HEK293 (cell line): Measurements from ENCODE around the gene AKT2.

Source experiments
- AEBP2 ChIP-seq: fragments of 450-650 bp; formaldehyde crosslinking; IDR thresholded peaks from 2 replicates; pipeline ENCODE4 v1.5.1; 2016; ENCODE audit warnings: missing biosample characterization, missing genetic modification characterization, borderline replicate concordance
- EGR2 ChIP-seq: fragments of 450-650 bp; formaldehyde crosslinking; IDR thresholded peaks from 2 replicates; pipeline ENCODE4 v1.5.1; 2016; ENCODE audit warnings: low read depth, missing biosample characterization, missing genetic modification characterization
- GLIS2 ChIP-seq: fragments of 450-650 bp; formaldehyde crosslinking; IDR thresholded peaks from 2 replicates; pipeline ENCODE4 v1.5.1; 2016; ENCODE audit warnings: missing biosample characterization, missing genetic modification characterization
- HIC1 ChIP-seq: fragments of 450-650 bp; formaldehyde crosslinking; IDR thresholded peaks from 2 replicates; pipeline ENCODE4 v1.5.1; 2016; ENCODE audit warnings: missing biosample characterization, missing genetic modification characterization
- HOXA7 ChIP-seq: sonication (generic); formaldehyde crosslinking; IDR thresholded peaks from 2 replicates; pipeline ENCODE4 v1.8.1; 2022; ENCODE audit warnings: missing genetic modification reagents, borderline replicate concordance
- HOXD13 ChIP-seq: sonication (generic); formaldehyde crosslinking; IDR thresholded peaks from 2 replicates; pipeline ENCODE4 v1.8.0; 2022; ENCODE audit warnings: missing genetic modification reagents, borderline replicate concordance
- KLF9 ChIP-seq: fragments of 450-650 bp; formaldehyde crosslinking; IDR thresholded peaks from 2 replicates; pipeline ENCODE4 v1.5.1; 2016; ENCODE audit warnings: missing biosample characterization, missing genetic modification characterization, low read depth
- MYNN ChIP-seq: fragments of 450-650 bp; formaldehyde crosslinking; IDR thresholded peaks from 2 replicates; pipeline ENCODE4 v1.5.1; 2016; ENCODE audit warnings: missing biosample characterization, missing genetic modification characterization, borderline replicate concordance
- OSR2 ChIP-seq: fragments of 450-650 bp; formaldehyde crosslinking; IDR thresholded peaks from 2 replicates; pipeline ENCODE4 v1.5.1; 2016; ENCODE audit warnings: missing biosample characterization, missing genetic modification characterization
- SALL2 ChIP-seq: fragments of 450-650 bp; formaldehyde crosslinking; IDR thresholded peaks from 2 replicates; pipeline ENCODE4 v1.5.0; 2017; ENCODE audit warnings: missing biosample characterization, mild to moderate bottlenecking, missing genetic modification characterization, borderline replicate concordance
- TSHZ1 ChIP-seq: fragments of 450-650 bp; formaldehyde crosslinking; IDR thresholded peaks from 2 replicates; pipeline ENCODE4 v1.5.1; 2016; ENCODE audit warnings: missing biosample characterization, missing genetic modification characterization, borderline replicate concordance
- ZBTB44 ChIP-seq: fragments of 450-650 bp; IDR thresholded peaks from 2 replicates; pipeline ENCODE4 v1.5.1; 2018; ENCODE audit warnings: missing biosample characterization, mild to moderate bottlenecking, missing genetic modification characterization
- ZBTB6 ChIP-seq: fragments of 450-650 bp; formaldehyde crosslinking; IDR thresholded peaks from 2 replicates; pipeline ENCODE4 v1.5.1; 2017; ENCODE audit warnings: missing biosample characterization, missing genetic modification characterization
- ZEB2 ChIP-seq: fragments of 450-650 bp; formaldehyde crosslinking; IDR thresholded peaks from 2 replicates; pipeline ENCODE4 v1.5.1; 2016; ENCODE audit warnings: missing biosample characterization, missing genetic modification characterization
- ZNF248 ChIP-seq: fragments of 450-650 bp; formaldehyde crosslinking; IDR thresholded peaks from 2 replicates; pipeline ENCODE4 v1.5.1; 2017; ENCODE audit warnings: missing biosample characterization, missing genetic modification characterization
- ZNF433 ChIP-seq: fragments of 450-650 bp; formaldehyde crosslinking; IDR thresholded peaks from 2 replicates; pipeline ENCODE4 v1.5.1; 2016; ENCODE audit warnings: missing biosample characterization, missing genetic modification characterization, low read depth
- ZNF473 ChIP-seq: fragments of 450-650 bp; formaldehyde crosslinking; IDR thresholded peaks from 2 replicates; pipeline ENCODE4 v1.5.1; 2017; ENCODE audit warnings: missing biosample characterization, missing genetic modification characterization
- ZNF501 ChIP-seq: fragments of 450-650 bp; formaldehyde crosslinking; IDR thresholded peaks from 2 replicates; pipeline ENCODE4 v1.5.1; 2016; ENCODE audit warnings: missing biosample characterization, missing genetic modification characterization
- ZNF555 ChIP-seq: fragments of 450-650 bp; formaldehyde crosslinking; conservative IDR thresholded peaks from 2 replicates; pipeline ENCODE4 v1.5.1; 2017; ENCODE audit warnings: missing biosample characterization, mild to moderate bottlenecking, missing genetic modification characterization, inconsistent platforms
- ZNF571 ChIP-seq: fragments of 450-650 bp; formaldehyde crosslinking; IDR thresholded peaks from 2 replicates; pipeline ENCODE4 v1.5.0; 2017; ENCODE audit warnings: missing biosample characterization, missing genetic modification characterization
- ZNF600 ChIP-seq: fragments of 450-650 bp; formaldehyde crosslinking; IDR thresholded peaks from 2 replicates; pipeline ENCODE4 v1.5.1; 2016; ENCODE audit warnings: missing biosample characterization, missing genetic modification characterization
- ZNF626 ChIP-seq: fragments of 450-650 bp; sonication (Bioruptor Pico); formaldehyde crosslinking; IDR thresholded peaks from 2 replicates; pipeline ENCODE4 v1.5.1; 2018; ENCODE audit warnings: missing biosample characterization, missing genetic modification characterization, inconsistent platforms
- ZNF639 ChIP-seq: fragments of 450-650 bp; formaldehyde crosslinking; IDR thresholded peaks from 2 replicates; pipeline ENCODE4 v1.5.1; 2016; ENCODE audit warnings: missing biosample characterization, missing genetic modification characterization
- ZNF792 ChIP-seq: fragments of 450-650 bp; formaldehyde crosslinking; IDR thresholded peaks from 2 replicates; pipeline ENCODE4 v1.5.1; 2016; ENCODE audit warnings: missing biosample characterization, missing genetic modification characterization
- ZNF837 ChIP-seq: fragments of 450-650 bp; formaldehyde crosslinking; IDR thresholded peaks from 2 replicates; pipeline ENCODE4 v1.5.1; 2016; ENCODE audit warnings: missing biosample characterization, missing genetic modification characterization
- ZSCAN23 ChIP-seq: fragments of 450-650 bp; formaldehyde crosslinking; IDR thresholded peaks from 2 replicates; pipeline ENCODE4 v1.5.1; 2016; ENCODE audit warnings: missing biosample characterization, missing genetic modification characterization
- ZSCAN5A ChIP-seq: fragments of 450-650 bp; formaldehyde crosslinking; IDR thresholded peaks from 2 replicates; pipeline ENCODE4 v1.5.1; 2016; ENCODE audit warnings: missing biosample characterization, missing genetic modification characterization
- ZXDB ChIP-seq: fragments of 450-650 bp; formaldehyde crosslinking; IDR thresholded peaks from 2 replicates; pipeline ENCODE4 v1.5.1; 2016; ENCODE audit warnings: missing biosample characterization, missing genetic modification characterization

Gene AKT2

GRCh38 chr19:40219721-40220276, 65.3 kb downstream of the AKT2 start (continued):
- TF ChIP-seq AEBP2 (tag by site-specific recombination) (no peak), ZNF501 (tag by site-specific recombination) (peak; percentile 87), ZNF571 (tag by site-specific recombination) (no peak), HIC1 (peak; percentile 94), ZNF639 (tag by site-specific recombination) (peak; percentile 90), ZNF248 (no peak), ZSCAN23 (peak; percentile 94), MYNN (tag by site-specific recombination) (no peak), ZBTB44 (tag by site-specific recombination) (no peak), ZXDB (tag by site-specific recombination) (peak; percentile 61; the same call in 1 of the 2 replicates), ZEB2 (peak; percentile 99), ZNF473 (tag by site-specific recombination) (no peak), ZNF555 (tag by site-specific recombination) (no peak), EGR2 (tag by site-specific recombination) (peak; percentile 43), ZNF792 (no peak), TSHZ1 (tag by site-specific recombination) (peak; percentile 36; the same call in 1 of the 2 replicates), ZNF626 (no peak), ZBTB6 (tag by site-specific recombination) (no peak), SALL2 (tag by site-specific recombination) (no peak), KLF9 (peak; percentile 41; the same call in 1 of the 2 replicates), HOXA7 (CRISPR knock-in tag) (no peak), ZNF600 (tag by site-specific recombination) (0 out of 2 replicates have a peak, but pooled peaks have one; percentile 51), ZNF433 (tag by site-specific recombination) (no peak), OSR2 (peak; percentile 11; the same call in 1 of the 2 replicates), GLIS2 (tag by site-specific recombination) (no peak; the same call in none of the 2 replicates), ZSCAN5A (tag by site-specific recombination) (no peak), ZNF837 (no peak), HOXD13 (CRISPR knock-in tag) (no peak)
